ENCODE measurements around the gene SLC25A42.

Gene SLC25A42

DNA sequence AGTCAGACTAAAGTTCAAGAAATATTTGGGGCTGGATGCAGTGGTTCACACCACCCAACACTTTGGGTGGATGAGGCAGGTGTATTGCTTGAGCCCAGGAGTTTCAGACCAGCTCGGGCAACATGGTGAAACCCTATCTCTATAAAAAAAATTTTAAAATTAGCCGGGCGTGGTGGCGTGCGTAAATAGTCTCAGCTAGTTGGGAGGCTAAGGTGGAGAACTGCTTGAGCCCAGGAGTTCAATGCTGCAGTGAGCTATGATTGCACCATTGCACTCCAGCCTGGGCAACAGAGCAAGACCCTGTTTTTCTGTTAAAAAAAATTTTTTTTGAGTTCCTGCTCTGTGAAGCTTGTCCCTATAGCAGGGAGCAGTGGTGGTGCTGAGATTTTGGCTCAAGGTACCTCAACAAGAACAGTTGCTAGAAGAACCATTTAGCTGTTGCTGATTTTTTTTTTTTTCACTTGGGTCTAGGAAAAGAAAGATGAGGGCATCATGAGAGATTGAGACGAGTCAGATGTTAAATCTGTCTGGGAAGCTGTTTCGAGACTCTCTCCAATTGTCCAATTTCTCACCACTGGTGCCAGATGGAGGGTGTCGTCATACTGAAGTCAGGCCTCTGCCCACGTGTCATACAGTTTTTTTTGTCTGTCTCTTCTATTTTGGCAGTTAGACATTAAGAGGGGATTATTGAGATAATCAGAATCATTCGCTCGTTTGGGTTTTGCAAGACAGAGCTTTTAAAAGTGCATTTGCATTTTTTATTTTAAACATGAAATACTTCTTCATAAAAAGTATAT, 3.7 kb downstream of the SLC25A42 start:
- no CpG with 5 or more reads among the region's 11 CpGs for WGBS (ENCODE audit: extremely low coverage, insufficient coverage, insufficient read length)
- Histone ChIP-seq H3K36me3 (ENCODE audit: control insufficient read depth in 1 of 2, insufficient read depth in 2 of 2, low read length in 2 of 2) (peaks cover 0 to under 1% of the 10 kb centered on the region in 2 experiments), H2BK120ac (ENCODE audit: insufficient read depth, low read length, poor library complexity) (no peak overlapping the region), H3K4me3 (ENCODE audit: low read depth, low read length) (no peak overlapping the region), H3K4me1 (ENCODE audit: control insufficient read depth in 1 of 2, insufficient read depth in 2 of 2, low read length in 2 of 2) (peaks cover 9 to 16% of the 10 kb centered on the region in 2 experiments), H3K9ac (ENCODE audit: low read length) (no peak overlapping the region), H3K4me2 (ENCODE audit: low read length) (no peak overlapping the region), H2BK12ac (ENCODE audit: low read length) (no peak overlapping the region), H2BK5ac (ENCODE audit: low read depth, low read length, poor library complexity) (no peak overlapping the region), H4K12ac (ENCODE audit: low read depth, low read length) (no peak overlapping the region), H3K4ac (ENCODE audit: low read depth, low read length) (no peak overlapping the region), H3K14ac (ENCODE audit: low read length) (no peak overlapping the region), H3K79me2 (ENCODE audit: control insufficient read depth, insufficient read depth, low read length, poor library complexity) (no peaks in the 10 kb centered on the region), H2AFZ (ENCODE audit: insufficient read depth, low read length, poor library complexity) (no peak overlapping the region), H3K18ac (ENCODE audit: low read length) (no peak overlapping the region), H2AK5ac (ENCODE audit: low read length) (no peak overlapping the region), H3K23ac (ENCODE audit: low read length) (no peak overlapping the region), H3K27ac (ENCODE audit: low read depth, low read length) (no peak overlapping the region), H4K91ac (ENCODE audit: low read depth, low read length) (no peak overlapping the region), H3K79me1 (ENCODE audit: low read length) (peaks cover 3% of the 10 kb centered on the region), H3K27me3 (ENCODE audit: insufficient read depth, low read length) (no peaks in the 10 kb centered on the region), H4K8ac (ENCODE audit: low read depth, low read length) (no peak overlapping the region), H3K9me3 (ENCODE audit: insufficient read depth, low read depth, low read length) (no peaks in the 10 kb centered on the region)
- DNase-seq = no peak

DNA sequence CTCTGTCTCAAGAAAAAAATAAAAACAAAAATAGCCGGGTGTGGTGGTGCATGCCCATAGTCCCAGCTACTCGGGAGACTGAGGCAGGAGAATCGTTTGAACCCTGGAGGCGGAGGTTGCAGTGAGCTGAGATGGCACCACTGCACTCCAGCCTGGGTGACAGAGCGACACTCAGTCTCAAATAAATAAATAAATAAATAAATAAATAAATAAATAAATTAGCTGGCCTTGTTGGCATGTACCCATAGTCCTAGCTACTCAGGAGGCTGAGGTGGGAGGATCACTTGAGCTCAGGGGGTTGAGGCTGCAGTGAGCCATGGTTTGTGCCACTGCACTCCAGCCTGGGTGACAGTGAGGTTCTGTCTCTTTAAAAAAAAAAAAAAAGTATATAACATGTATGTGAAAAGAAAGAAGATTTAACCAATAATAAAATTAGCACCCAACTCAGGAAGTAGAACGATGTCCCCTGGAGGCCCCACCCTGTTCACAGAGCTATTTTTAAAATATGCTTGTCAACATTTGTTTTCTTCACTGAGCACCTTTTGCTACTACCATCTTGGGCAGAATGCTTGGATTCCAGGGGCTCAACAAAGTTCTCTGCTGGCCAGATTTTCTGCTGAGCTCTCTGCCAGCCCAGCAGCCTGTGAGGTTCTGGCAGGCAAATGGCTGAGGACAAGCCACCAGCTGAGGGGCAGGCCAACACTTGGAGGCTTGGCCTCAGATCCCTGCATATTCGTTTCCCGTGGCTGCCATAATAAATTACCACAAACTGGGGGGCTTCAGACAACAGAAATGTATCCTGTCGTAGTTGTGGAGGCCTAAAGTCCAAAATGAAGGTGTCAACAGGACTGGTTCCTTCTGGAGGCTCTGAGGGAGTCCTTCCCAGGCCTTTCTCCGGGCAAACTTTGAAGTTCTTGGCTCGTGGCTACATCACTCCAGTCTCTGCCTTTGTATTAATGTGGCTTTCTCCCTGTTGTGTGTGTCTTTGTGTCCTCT, 5.2 kb downstream of the SLC25A42 start:
- H3K4me3 ChIP-seq (ENCODE audit: low read depth, low read length) = no peak overlapping the region
- no peak overlapping the region for H4K12ac ChIP-seq (ENCODE audit: low read depth, low read length)
- no peak overlapping the region for H3K27ac ChIP-seq (ENCODE audit: low read depth, low read length)
- H3K18ac ChIP-seq (ENCODE audit: low read length) = no peak overlapping the region
- no peaks in the 10 kb centered on the region for H3K9me3 ChIP-seq (ENCODE audit: insufficient read depth, low read depth, low read length)
- H3K14ac ChIP-seq (ENCODE audit: low read length) = no peak overlapping the region
- no peak overlapping the region for H2BK12ac ChIP-seq (ENCODE audit: low read length)
- no peak overlapping the region for H4K91ac ChIP-seq (ENCODE audit: low read depth, low read length)
- H2AFZ ChIP-seq (ENCODE audit: insufficient read depth, low read length, poor library complexity) = no peak overlapping the region
- H3K36me3 ChIP-seq (ENCODE audit: control insufficient read depth in 1 of 2, insufficient read depth in 2 of 2, low read length in 2 of 2) = no peaks in the 10 kb centered on the region
- no peaks in the 10 kb centered on the region for H3K27me3 ChIP-seq (ENCODE audit: insufficient read depth, low read length)
- peaks cover 5 to 9% of the 10 kb centered on the region in 2 experiments for H3K4me1 ChIP-seq (ENCODE audit: control insufficient read depth in 1 of 2, insufficient read depth in 2 of 2, low read length in 2 of 2)
- H3K9ac ChIP-seq (ENCODE audit: low read length) = no peak overlapping the region
- no peak overlapping the region for H3K4ac ChIP-seq (ENCODE audit: low read depth, low read length)
- H3K4me2 ChIP-seq (ENCODE audit: low read length) = no peak overlapping the region
- no peak overlapping the region for H2BK120ac ChIP-seq (ENCODE audit: insufficient read depth, low read length, poor library complexity)
- H2AK5ac ChIP-seq (ENCODE audit: low read length) = no peak overlapping the region
- H3K79me1 ChIP-seq (ENCODE audit: low read length) = no peaks in the 10 kb centered on the region
- H3K23ac ChIP-seq (ENCODE audit: low read length) = no peak overlapping the region
- H4K8ac ChIP-seq (ENCODE audit: low read depth, low read length) = no peak overlapping the region
- no peaks in the 10 kb centered on the region for H3K79me2 ChIP-seq (ENCODE audit: control insufficient read depth, insufficient read depth, low read length, poor library complexity)
- no peak for DNase-seq
- no CpG with 5 or more reads among the region's 11 CpGs for WGBS (ENCODE audit: extremely low coverage, insufficient coverage, insufficient read length)
- no peak overlapping the region for H2BK5ac ChIP-seq (ENCODE audit: low read depth, low read length, poor library complexity)

DNA sequence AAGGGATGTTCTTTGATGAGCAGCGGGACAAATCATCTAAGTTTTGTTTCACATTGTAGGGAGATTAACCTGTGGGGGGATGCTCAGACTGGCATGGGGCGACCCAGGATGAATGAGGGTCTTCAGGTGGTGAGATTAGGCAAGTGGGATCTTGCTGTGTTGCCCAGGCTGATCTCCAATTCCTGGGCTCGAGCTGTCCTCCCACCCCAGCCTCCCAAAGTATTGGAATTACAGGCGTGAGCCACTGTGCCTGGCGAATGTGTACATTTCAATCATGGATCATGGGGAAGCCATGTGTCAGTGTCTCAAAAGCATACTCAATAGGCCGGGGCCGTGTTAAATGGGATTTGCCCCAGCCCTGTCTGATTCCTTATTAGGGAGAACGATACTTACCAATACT, 8.1 kb downstream of the SLC25A42 start:
- H2AK5ac ChIP-seq (ENCODE audit: low read length) = no peak overlapping the region
- DNase-seq = no peak
- no peak overlapping the region for H3K27ac ChIP-seq (ENCODE audit: low read depth, low read length)
- no peak overlapping the region for H2BK12ac ChIP-seq (ENCODE audit: low read length)
- no peak overlapping the region for H3K4me2 ChIP-seq (ENCODE audit: low read length)
- H3K27me3 ChIP-seq (ENCODE audit: insufficient read depth, low read length) = no peaks in the 10 kb centered on the region
- H2BK120ac ChIP-seq (ENCODE audit: insufficient read depth, low read length, poor library complexity) = no peak overlapping the region
- H3K23ac ChIP-seq (ENCODE audit: low read length) = no peak overlapping the region
- H3K14ac ChIP-seq (ENCODE audit: low read length) = no peak overlapping the region
- no peak overlapping the region for H3K4me3 ChIP-seq (ENCODE audit: low read depth, low read length)
- WGBS (ENCODE audit: extremely low coverage, insufficient coverage, insufficient read length) = no CpG with 5 or more reads among the region's 8 CpGs
- H3K9me3 ChIP-seq (ENCODE audit: insufficient read depth, low read depth, low read length) = peaks cover 1% of the 10 kb centered on the region
- H2BK5ac ChIP-seq (ENCODE audit: low read depth, low read length, poor library complexity) = no peak overlapping the region
- H3K79me1 ChIP-seq (ENCODE audit: low read length) = no peaks in the 10 kb centered on the region
- no peaks in the 10 kb centered on the region for H3K4me1 ChIP-seq (ENCODE audit: control insufficient read depth in 1 of 2, insufficient read depth in 2 of 2, low read length in 2 of 2)
- H4K8ac ChIP-seq (ENCODE audit: low read depth, low read length) = no peak overlapping the region
- H3K18ac ChIP-seq (ENCODE audit: low read length) = no peak overlapping the region
- no peaks in the 10 kb centered on the region for H3K36me3 ChIP-seq (ENCODE audit: control insufficient read depth in 1 of 2, insufficient read depth in 2 of 2, low read length in 2 of 2)
- H4K12ac ChIP-seq (ENCODE audit: low read depth, low read length) = no peak overlapping the region
- H3K79me2 ChIP-seq (ENCODE audit: control insufficient read depth, insufficient read depth, low read length, poor library complexity) = no peaks in the 10 kb centered on the region
- H3K9ac ChIP-seq (ENCODE audit: low read length) = no peak overlapping the region
- H2AFZ ChIP-seq (ENCODE audit: insufficient read depth, low read length, poor library complexity) = no peak overlapping the region
- H4K91ac ChIP-seq (ENCODE audit: low read depth, low read length) = no peak overlapping the region
- no peak overlapping the region for H3K4ac ChIP-seq (ENCODE audit: low read depth, low read length)

DNA sequence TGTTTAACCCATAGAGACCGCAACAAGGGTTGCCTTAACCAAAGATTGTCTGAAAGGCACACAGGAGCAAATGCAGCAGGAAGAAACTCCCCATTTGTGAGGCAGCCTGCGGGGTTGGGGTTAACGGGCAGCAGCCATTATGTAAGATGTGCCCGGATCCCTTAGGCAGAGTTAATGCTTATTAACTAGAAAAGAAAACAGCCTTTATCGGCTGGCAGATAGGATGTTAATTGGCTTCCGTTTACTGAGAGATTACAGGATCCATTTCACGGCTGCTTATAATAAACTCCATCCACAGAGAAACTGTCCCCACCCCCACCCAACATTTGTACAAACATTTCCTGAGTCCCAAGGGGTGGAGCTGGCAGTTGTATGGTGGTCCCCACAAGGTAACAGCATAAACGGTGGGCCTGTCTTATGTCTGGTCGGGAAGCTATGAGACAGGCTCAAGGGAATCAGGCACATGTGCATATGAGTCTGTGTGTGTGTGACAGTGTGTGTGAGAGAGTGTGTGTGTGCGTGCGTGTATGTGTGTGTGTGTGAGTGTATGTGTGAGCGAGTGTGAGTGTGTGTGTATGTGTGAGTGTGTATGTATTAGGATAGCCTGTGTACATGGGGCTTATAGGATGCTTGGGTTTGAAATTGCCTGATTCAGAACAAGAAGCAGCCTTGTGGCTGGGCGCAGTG, 10.5 kb downstream of the SLC25A42 start:
- H3K4me1 ChIP-seq (ENCODE audit: control insufficient read depth in 1 of 2, insufficient read depth in 2 of 2, low read length in 2 of 2) = no peaks in the 10 kb centered on the region
- H2BK5ac ChIP-seq (ENCODE audit: low read depth, low read length, poor library complexity) = no peak overlapping the region
- no peak overlapping the region for H4K8ac ChIP-seq (ENCODE audit: low read depth, low read length)
- H4K12ac ChIP-seq (ENCODE audit: low read depth, low read length) = no peak overlapping the region
- no peaks in the 10 kb centered on the region for H3K79me1 ChIP-seq (ENCODE audit: low read length)
- DNase-seq = no peak
- H3K9ac ChIP-seq (ENCODE audit: low read length) = no peak overlapping the region
- 100% methylated on average over 3 of the region's 13 CpGs for WGBS (ENCODE audit: extremely low coverage, insufficient coverage, insufficient read length)
- no peak overlapping the region for H2BK120ac ChIP-seq (ENCODE audit: insufficient read depth, low read length, poor library complexity)
- H2AFZ ChIP-seq (ENCODE audit: insufficient read depth, low read length, poor library complexity) = no peak overlapping the region
- H3K27ac ChIP-seq (ENCODE audit: low read depth, low read length) = no peak overlapping the region
- no peak overlapping the region for H4K91ac ChIP-seq (ENCODE audit: low read depth, low read length)
- no peak overlapping the region for H3K4ac ChIP-seq (ENCODE audit: low read depth, low read length)
- H2BK12ac ChIP-seq (ENCODE audit: low read length) = no peak overlapping the region
- no peak overlapping the region for H3K14ac ChIP-seq (ENCODE audit: low read length)
- peaks cover 4% of the 10 kb centered on the region for H3K9me3 ChIP-seq (ENCODE audit: insufficient read depth, low read depth, low read length)
- H3K23ac ChIP-seq (ENCODE audit: low read length) = no peak overlapping the region
- no peak overlapping the region for H3K4me3 ChIP-seq (ENCODE audit: low read depth, low read length)
- H3K36me3 ChIP-seq (ENCODE audit: control insufficient read depth in 1 of 2, insufficient read depth in 2 of 2, low read length in 2 of 2) = no peaks in the 10 kb centered on the region
- no peaks in the 10 kb centered on the region for H3K27me3 ChIP-seq (ENCODE audit: insufficient read depth, low read length)
- no peaks in the 10 kb centered on the region for H3K79me2 ChIP-seq (ENCODE audit: control insufficient read depth, insufficient read depth, low read length, poor library complexity)
- no peak overlapping the region for H3K18ac ChIP-seq (ENCODE audit: low read length)
- H2AK5ac ChIP-seq (ENCODE audit: low read length) = no peak overlapping the region
- H3K4me2 ChIP-seq (ENCODE audit: low read length) = no peak overlapping the region

Measured in trophoblast cell (in vitro differentiated cells and primary cell).